ENCODE results near the gene RARRES1. TPM values are rescaled to one million over a fixed set of nuclear protein-coding genes. Genes with fewer than 3 reads are reported as not detected.

Gene RARRES1
- total RNA-seq, 1 experiment from 2014 or later: 1.3 TPM

- Histone ChIP-seq H3K4me3 (ENCODE audit: low read depth in 2 of 2, low read length in 2 of 2) (no peak overlapping the region), H3K9me3 (ENCODE audit: control insufficient read depth, insufficient read depth, low read depth, low read length) (peaks cover 5% of the 10 kb centered on the region; the same call in 1 of the 2 replicates), H3K4me1 (ENCODE audit: control insufficient read depth, insufficient read depth, low read length) (no peaks in the 10 kb centered on the region), H3K27me3 (ENCODE audit: control insufficient read depth, insufficient read depth, low read length) (no peaks in the 10 kb centered on the region), H3K27ac (ENCODE audit: low read length) (no peak overlapping the region), H3K36me3 (ENCODE audit: control insufficient read depth, insufficient read depth, low read length) (no peaks in the 10 kb centered on the region)
- no TSS peak for BruUV-seq (replicated peaks)
- ChIA-PET POLR2A (no interaction called here), CTCF (no interaction called here)
- intact Hi-C loops (cut with micrococcal nuclease; ENCODE audit: unreplicated experiment) (no loop called here), in situ Hi-C loops (cut with HindIII; ENCODE audit: low pct_unique_long_range_greater_than_20kb, low sequenced_read_pairs) (no loop called here)
- DNase-seq (ENCODE audit: low read depth, low spot score) (no peak), ATAC-seq (no peak)
- TF ChIP-seq TCF7L2 (IDR thresholded peaks at IDR 0.05; ENCODE audit: low read depth, low read length) (no peak), POLR2AphosphoS5 (IDR thresholded peaks at IDR 0.05; ENCODE audit: low read depth, low read length) (no peak), SIN3A (IDR thresholded peaks at IDR 0.05; ENCODE audit: borderline replicate concordance, insufficient read depth, low read depth, low read length) (no peak), REST (IDR thresholded peaks at IDR 0.05; ENCODE audit: insufficient read depth in 1 of 2, low read depth in 2 of 2, low read length in 1 of 2) (no peak)
- TF ChIP-seq, protein P1, sequence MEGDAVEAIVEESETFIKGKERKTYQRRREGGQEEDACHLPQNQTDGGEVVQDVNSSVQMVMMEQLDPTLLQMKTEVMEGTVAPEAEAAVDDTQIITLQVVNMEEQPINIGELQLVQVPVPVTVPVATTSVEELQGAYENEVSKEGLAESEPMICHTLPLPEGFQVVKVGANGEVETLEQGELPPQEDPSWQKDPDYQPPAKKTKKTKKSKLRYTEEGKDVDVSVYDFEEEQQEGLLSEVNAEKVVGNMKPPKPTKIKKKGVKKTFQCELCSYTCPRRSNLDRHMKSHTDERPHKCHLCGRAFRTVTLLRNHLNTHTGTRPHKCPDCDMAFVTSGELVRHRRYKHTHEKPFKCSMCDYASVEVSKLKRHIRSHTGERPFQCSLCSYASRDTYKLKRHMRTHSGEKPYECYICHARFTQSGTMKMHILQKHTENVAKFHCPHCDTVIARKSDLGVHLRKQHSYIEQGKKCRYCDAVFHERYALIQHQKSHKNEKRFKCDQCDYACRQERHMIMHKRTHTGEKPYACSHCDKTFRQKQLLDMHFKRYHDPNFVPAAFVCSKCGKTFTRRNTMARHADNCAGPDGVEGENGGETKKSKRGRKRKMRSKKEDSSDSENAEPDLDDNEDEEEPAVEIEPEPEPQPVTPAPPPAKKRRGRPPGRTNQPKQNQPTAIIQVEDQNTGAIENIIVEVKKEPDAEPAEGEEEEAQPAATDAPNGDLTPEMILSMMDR (IDR thresholded peaks at IDR 0.05): no peak
Measured at GRCh38 chr3:158737410-158737809, 5.2 kb upstream of the RARRES1 start.

- Histone ChIP-seq H3K27me3 (ENCODE audit: control insufficient read depth, insufficient read depth, low read length) (no peaks in the 10 kb centered on the region), H3K4me3 (ENCODE audit: low read depth in 2 of 2, low read length in 2 of 2) (no peak overlapping the region), H3K9me3 (ENCODE audit: control insufficient read depth, insufficient read depth, low read depth, low read length) (peaks cover 5% of the 10 kb centered on the region; the same call in 1 of the 2 replicates), H3K36me3 (ENCODE audit: control insufficient read depth, insufficient read depth, low read length) (no peaks in the 10 kb centered on the region), H3K27ac (ENCODE audit: low read length) (no peak overlapping the region), H3K4me1 (ENCODE audit: control insufficient read depth, insufficient read depth, low read length) (peaks cover 5% of the 10 kb centered on the region)
- ATAC-seq: no peak
- no peak for DNase-seq (ENCODE audit: low read depth, low spot score)
- TF ChIP-seq REST (IDR thresholded peaks at IDR 0.05; ENCODE audit: insufficient read depth in 1 of 2, low read depth in 2 of 2, low read length in 1 of 2): no peak
- TF ChIP-seq TCF7L2 (IDR thresholded peaks at IDR 0.05; ENCODE audit: low read depth, low read length): no peak
- TF ChIP-seq POLR2AphosphoS5 (IDR thresholded peaks at IDR 0.05; ENCODE audit: low read depth, low read length): no peak
- TF ChIP-seq SIN3A (IDR thresholded peaks at IDR 0.05; ENCODE audit: borderline replicate concordance, insufficient read depth, low read depth, low read length): no peak
- TF ChIP-seq, protein P1 (IDR thresholded peaks at IDR 0.05): no peak
- in situ Hi-C loops (cut with HindIII; ENCODE audit: low pct_unique_long_range_greater_than_20kb, low sequenced_read_pairs) (no loop called here), intact Hi-C loops (cut with micrococcal nuclease; ENCODE audit: unreplicated experiment) (no loop called here)
- no TSS peak for BruUV-seq (replicated peaks)
- CTCF ChIA-PET: interaction anchor here (0.8 kb wide), 1 partner anchor 54 kb away, joined by 5 read pairs; no protein-coding TSS in a partner anchor
- POLR2A ChIA-PET: no interaction called here
Measured at GRCh38 chr3:158735296-158736033, 3.2 kb upstream of the RARRES1 start.
